Testis (tissue), 2 donors: ENCODE data around the gene GPX2.

ENCODE experiments used
- POLR2A ChIP-seq: fragments of 450-650 bp; IDR thresholded peaks from one replicate; pipeline ENCODE4 v1.6.1; 2017; ENCODE audit warnings: antibody characterized with exemption, mild to moderate bottlenecking, moderate library complexity
- TF ChIP-seq, protein P1 (sequence below), 3 experiments: fragments of 450-650 bp in 2 of 3; fragments of 200-600 bp in 1 of 3; sonication (generic) in 1 of 3; IDR thresholded peaks; one replicate each; pipeline ENCODE4 v1.5.1; 2016 to 2019; ENCODE audit warnings: antibody characterized with exemption in 3 of 3, mild to moderate bottlenecking in 2 of 3, moderate library complexity in 1 of 3

DNA sequence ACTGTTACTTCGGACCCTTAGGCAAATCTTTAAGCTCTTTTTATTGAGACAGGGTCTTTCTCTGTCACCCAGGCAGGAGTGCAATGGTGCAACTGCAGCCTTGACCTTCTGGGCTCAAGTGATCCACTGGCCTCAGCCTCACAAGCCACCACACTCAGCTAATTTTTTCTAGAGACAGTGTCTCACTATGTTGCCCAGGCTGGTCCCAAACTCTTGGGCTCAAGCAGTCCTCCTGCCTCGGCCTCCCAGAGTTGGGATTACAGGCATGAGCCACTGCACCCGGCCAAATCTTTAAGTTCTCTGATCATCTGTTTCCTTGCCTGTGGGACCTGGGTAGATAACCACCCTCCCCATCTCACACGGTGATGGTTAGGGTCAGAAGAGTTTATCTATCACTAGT is 2.3 kb upstream of the GPX2 start:
- TF ChIP-seq, protein P1, sequence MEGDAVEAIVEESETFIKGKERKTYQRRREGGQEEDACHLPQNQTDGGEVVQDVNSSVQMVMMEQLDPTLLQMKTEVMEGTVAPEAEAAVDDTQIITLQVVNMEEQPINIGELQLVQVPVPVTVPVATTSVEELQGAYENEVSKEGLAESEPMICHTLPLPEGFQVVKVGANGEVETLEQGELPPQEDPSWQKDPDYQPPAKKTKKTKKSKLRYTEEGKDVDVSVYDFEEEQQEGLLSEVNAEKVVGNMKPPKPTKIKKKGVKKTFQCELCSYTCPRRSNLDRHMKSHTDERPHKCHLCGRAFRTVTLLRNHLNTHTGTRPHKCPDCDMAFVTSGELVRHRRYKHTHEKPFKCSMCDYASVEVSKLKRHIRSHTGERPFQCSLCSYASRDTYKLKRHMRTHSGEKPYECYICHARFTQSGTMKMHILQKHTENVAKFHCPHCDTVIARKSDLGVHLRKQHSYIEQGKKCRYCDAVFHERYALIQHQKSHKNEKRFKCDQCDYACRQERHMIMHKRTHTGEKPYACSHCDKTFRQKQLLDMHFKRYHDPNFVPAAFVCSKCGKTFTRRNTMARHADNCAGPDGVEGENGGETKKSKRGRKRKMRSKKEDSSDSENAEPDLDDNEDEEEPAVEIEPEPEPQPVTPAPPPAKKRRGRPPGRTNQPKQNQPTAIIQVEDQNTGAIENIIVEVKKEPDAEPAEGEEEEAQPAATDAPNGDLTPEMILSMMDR (IDR thresholded peaks at IDR 0.05), result no peak
- no peak for TF ChIP-seq POLR2A
